Limb (tissue), 2 donors: ENCODE results near the gene TARS1.

ENCODE experiments used
- DNase-seq, 2 donors: peaks; one replicate each; pipeline ENCODE4 v3.0.0-alpha.2; 2016; ENCODE audit errors: extremely low spot score in 2 of 2

TARS1 gene

DNA sequence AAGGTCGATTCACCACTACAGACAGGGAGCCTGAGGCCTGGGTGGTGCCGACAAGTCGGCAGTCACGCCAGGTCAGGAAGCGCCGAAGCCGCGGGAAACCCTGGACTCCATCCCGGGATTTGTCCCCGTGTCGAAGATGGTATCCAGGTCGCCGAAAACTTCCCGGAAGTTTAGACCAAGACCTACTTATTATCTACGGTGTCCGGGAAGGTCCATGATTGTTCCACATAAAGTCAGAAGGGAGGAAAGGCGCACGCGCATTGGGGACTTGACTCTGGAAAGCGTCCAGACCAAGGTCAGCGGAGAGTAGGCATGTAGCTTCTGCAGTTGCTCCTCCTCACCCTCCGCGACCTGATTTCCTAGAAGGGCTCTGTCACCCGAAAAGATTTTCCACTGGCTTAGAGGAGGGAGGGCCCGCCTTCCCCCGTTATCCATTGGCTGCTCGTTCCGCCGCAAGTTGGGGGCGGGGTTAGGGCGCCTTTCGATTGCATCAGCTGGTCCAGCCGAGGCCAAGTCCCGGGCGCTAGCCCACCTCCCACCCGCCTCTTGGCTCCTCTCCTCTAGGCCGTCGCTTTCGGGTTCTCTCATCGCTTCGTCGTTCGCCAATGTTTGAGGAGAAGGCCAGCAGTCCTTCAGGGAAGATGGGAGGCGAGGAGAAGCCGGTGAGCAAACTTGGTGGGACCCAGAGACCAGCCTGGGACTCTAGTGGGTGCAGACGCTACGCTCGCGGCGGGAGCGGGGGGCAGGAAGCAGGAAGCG, at the start of gene TARS1:
TSS of gene TARS1 (plus strand) at position 484 of the 759 bp plus-strand sequence. CDS start at position 606, 122 bp downstream.
- peak; percentile 97 to 100 for DNase-seq

DNA sequence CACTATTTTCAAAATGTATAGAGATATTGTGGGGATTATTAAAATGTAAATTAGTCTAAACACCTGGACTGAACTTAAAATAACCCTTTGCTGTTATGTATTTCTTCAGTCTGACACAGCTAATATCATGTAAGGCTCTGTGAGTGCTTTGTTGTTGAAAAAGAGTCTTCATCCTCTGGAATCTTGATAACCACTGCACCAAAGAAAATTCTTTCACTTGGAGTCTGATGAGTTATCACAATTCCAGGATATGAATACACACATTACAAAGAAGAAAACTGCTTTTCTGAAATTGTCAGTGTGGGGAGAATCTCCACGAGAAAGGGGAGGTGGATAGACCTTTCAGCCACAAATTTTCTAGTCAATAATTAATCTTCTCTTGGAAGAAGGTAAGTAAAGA, 42.3 kb upstream of the TARS1 start:
- no peak for DNase-seq

DNA sequence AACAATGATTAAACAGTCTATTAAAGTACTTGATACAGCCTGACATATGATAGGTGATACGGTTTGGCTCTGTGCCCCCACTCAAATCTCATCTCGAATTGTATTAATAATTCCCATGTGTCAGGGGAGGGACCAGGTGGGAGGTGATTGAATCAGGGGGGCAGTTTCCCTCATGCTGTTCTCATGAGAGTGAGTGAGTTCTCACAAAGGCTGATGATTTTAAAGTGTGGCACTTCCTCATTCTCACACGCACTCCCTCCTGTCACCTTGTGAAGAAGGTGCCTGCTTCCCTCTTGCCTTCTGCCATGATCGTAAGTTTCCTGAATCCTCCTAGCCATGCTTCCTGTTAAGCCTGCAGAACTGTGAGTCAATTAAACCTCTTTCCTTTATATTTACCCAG, 40.1 kb upstream of the TARS1 start:
- no peak for DNase-seq

DNA sequence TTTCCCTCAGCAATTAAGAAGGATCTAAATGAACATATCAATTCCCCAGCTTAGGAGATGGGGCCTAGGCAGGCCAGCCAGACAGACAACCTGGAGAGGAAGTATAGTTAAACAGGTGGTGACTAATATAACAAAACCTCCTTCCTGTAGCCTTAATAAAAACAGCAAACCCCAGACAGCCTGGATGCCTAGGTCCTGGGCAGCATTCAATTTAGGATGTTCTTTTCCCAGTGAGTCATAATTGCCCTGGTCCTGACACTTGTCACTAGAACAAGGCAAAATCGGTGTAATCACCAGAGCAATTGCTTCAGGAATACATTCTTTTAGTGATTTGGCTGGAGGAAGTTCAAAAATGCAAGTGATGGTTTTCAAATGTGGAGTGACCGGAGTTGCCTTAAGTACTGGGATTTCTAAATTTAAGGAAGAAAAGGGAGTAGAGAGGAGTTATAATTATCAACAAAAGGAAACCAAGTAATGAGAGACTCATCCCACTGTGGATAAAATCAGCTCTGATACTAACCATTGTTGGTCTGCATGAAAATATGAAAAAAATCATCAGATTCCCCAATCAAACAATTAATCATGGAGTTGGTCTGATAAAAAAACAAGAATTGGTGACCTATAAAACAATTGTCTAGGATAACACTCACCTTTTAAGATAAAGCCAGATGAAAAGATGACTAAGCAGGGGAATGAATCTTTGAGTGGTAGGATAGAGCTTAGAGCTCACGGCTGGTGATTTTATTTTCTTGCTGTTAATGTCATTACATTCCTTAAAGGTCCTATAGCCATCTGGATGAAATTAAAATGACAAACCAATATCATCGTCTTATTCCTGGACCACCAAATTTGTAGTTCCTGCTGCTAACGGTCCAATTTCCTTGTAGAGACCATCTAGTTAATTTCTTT, 39.0 kb upstream of the TARS1 start:
- DNase-seq, result no peak

DNA sequence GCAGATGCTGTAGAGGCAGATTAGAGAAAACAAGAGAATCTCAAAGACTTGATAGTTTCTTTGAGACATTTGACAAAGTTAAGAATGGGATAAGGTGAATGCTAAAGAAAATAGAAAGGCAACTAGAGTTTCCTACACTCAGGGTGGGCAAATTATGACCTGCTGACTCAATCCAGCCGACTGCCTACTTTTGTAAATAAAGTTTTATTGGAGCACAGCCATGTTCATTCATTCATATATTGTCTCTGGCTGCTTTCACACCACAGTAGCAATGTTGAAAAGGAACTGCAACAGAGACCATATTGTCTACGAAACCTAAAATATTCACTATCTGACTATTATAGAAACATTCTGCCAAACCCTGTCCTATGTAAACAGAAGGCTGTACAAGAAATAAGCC, 37.6 kb upstream of the TARS1 start:
- DNase-seq, result no peak

- DNase-seq, result peak in 1 of 2 donors; percentile 19
These were observed 31.9 kb upstream of the TARS1 start for GRCh38 chr5:33408816-33409215.

GRCh38 chr5:33409435-33410170, 31.2 kb upstream of the TARS1 start:
- DNase-seq, result peak; percentile 27 to 35

GRCh38 chr5:33410221-33410620, 30.5 kb upstream of the TARS1 start:
- no peak for DNase-seq

- no peak for DNase-seq
These were observed 29.3 kb upstream of the TARS1 start for GRCh38 chr5:33411498-33411897.

DNA sequence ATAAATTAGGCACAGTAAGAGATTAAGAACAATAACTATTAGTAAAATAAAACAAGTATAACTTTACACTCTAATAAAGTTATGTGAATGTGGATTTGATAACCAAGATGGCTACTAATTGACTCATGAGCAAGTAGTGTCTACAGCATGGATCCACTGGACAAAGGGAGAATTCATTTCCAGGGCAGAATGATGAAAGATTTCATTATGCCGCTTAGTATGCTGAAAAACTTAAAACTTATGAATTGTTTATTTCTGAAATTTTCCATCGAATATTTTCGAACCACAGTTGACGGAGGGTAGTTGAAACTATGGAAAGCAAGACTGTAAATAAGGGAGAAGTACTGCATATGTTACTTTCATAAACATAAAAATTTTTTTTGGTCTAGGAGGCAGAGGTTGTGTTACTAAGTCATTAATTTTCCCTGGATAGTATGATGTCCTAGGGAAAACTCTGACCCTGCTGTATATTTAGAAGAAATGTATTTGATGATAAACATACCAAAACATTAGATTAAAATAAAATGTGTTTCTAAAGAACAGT, 24.9 kb upstream of the TARS1 start:
- no peak for DNase-seq

GRCh38 chr5:33417632-33418031, 23.1 kb upstream of the TARS1 start:
- DNase-seq, result no peak

- DNase-seq, result no peak
These were observed 19.8 kb upstream of the TARS1 start for GRCh38 chr5:33420946-33421345.

DNA sequence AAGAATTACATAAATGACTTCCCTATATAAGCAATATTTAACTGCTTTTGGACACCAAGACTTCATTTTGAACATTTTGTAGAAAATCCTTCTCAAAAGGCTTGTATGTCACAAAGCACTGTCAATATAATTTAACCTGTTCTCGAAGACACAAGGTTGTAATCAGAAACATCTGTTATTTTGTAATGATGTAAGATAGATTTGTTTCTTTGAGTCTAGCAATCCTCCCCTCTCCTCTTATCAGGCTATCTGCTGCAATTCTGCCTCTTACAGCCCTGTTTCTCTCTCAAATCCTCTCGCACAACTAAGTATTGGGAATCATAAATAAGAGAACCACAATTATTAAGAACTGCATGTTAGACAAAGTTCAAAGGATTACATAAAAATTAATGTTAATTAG, 18.6 kb upstream of the TARS1 start:
- DNase-seq, result no peak

DNA sequence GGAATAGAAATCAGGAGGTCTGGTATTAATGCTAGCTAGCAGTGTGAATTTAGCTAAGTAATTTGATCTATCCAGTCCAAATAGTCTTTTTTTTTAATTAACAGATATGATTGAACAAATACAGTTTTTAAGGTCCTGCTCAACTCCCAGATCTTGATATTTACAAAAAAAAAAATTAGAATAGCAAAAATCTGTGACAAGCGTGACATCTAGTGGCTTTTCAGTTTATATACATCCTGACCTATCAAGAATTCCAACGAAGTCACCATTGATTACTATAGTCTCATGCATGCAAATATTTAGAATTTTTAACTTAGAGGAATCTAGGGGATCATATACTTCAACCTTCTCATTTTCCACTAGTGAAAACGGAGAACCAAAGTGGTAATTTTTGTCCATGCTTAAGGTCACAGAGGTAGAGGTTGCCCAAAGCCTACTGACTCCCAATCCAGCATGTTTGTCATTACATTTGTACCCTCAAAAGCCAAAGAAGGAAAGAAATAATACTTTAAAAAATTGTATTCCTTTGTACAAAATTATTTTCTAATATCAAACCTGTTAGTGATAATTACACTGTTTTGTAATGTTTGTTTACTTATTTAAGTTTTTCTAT, 17.6 kb upstream of the TARS1 start:
- peak in 1 of 2 donors; percentile 73 for DNase-seq

DNA sequence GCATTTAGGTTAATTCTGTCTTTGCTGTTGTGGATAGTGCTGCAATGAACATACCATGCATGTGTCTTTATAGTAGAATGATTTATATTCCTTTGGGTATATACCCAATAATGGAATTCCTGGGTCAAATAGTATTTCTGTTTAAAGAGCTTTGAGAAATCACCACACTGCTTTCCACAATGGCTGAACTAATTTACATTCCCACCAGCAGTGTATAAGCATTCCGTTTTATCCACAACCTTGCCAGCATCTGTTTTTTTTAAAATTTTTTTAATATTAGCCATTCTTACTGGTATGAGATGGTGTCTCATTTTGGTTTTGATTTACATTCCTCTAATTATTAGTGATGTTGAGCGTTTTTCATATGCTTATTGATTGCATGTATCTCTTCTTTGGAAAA, 15.5 kb upstream of the TARS1 start:
- DNase-seq, result no peak

DNA sequence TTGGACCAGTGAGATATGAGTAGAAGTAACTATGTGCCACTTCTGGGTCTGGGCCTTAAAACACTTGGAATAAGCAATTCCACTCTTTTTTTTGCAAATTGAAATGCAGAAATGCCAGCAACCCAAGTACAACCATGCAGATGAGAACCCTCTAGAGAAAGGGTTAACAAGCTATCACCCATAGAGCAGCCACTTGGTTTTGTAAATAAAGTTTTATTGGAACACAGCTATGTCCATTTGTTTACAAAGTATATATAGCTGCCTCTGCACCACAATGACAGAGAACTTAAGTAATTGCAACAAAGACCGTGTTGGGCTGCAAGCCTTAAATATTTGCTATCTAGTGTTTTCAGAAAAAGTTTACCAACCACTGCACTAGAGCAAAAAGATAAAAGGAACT, 9.8 kb upstream of the TARS1 start:
- DNase-seq, result no peak

GRCh38 chr5:33432656-33433055, 8.1 kb upstream of the TARS1 start:
- DNase-seq, result no peak

- no peak for DNase-seq
These were observed 7.2 kb upstream of the TARS1 start for GRCh38 chr5:33433303-33434240.

DNA sequence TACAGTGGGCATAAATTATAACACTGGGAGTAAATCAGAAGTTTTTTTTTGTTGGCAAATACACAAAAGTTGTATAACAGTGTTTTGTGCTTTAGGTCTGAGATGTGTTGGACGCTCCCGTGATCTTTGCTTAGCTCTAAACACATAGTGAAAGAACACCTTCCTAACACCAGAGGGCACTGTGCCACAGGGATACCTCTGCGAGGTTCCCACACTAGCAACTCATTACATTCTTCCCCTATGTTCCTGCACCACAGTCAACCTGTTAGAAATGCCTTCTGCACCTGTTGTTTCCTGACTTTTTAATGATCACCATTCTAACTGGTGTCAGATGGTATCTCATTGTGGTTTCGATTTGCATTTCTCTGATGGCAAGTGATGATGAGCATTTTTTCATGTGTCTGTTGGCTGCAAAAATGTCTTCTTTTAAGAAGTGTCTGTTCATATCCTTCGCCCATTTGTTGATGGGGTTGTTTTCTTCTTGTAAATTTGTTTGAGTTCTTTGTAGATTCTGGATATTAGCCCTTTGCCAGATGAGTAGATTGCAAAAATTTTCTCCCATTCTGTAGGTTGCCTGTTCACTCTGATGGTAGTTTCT, 4.8 kb upstream of the TARS1 start:
- DNase-seq, result peak; percentile 66 to 71

GRCh38 chr5:33438996-33439395, 1.8 kb upstream of the TARS1 start:
- DNase-seq, result no peak
